GM10248 (cell line): Measurements from ENCODE around the gene ACBD5.

Experiments
- CTCF ChIA-PET: fragments of 300-600 bp; sonication (Branson Sonifier 250); formaldehyde crosslinking; extraction: SDS; loops from one replicate; lab custom pipeline; 2021; ENCODE audit warnings: antibody characterized with exemption; lab: Yijun Ruan, JAX
- POLR2A ChIA-PET: fragments of 350-650 bp; sonication (Branson Sonifier 250); formaldehyde crosslinking; extraction: SDS; loops from one replicate; lab custom pipeline; 2020; ENCODE audit warnings: antibody characterized with exemption; lab: Yijun Ruan, JAX
- DNase-seq: peaks from one replicate; pipeline ENCODE4 v3.0.0; 2012; ENCODE audit errors: extremely low spot score
- TF ChIP-seq, protein P1 (sequence below): IDR thresholded peaks from 2 replicates; pipeline ENCODE4 v1.5.1; 2012; ENCODE audit warnings: mild to moderate bottlenecking, low read depth; ENCODE audit errors: extremely low read depth, missing control alignments, control extremely low read depth

Gene ACBD5

DNA sequence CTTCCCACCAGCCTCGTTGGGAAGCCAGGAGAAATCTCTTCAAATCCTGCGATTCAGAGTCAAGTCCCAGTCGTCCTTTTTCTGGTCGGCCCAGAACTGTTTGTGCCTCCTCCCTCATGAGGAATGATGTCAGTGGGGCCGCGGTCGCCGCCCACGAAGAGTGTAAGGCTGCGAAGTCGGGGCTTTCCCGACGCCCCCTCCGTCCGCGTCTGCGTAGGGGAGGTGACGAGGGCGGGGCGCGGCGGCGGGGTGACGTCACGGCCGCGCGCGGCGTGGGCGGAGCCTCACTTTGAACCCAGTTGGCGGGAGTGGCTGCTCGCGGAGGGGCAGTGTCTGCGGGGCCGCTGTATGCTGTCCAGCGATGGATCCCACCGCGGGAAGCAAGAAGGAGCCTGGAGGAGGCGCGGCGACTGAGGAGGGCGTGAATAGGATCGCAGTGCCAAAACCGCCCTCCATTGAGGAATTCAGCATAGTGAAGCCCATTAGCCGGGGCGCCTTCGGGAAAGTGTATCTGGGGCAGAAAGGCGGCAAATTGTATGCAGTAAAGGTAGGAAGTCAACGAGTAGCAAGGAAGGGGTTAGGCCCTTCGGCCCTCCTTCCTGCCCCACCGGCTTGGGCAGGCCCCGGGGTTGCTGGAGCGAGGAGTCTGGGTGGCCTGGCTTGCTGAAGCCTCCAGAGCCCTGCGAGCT lies 85.4 kb downstream of the ACBD5 start, which contains the start of gene MASTL:
Gene MASTL, plus strand, starts transcription at position 287 of the 689 bp plus-strand sequence. Its CDS starts 75 bp downstream, at position 362.
- TF ChIP-seq, protein P1, sequence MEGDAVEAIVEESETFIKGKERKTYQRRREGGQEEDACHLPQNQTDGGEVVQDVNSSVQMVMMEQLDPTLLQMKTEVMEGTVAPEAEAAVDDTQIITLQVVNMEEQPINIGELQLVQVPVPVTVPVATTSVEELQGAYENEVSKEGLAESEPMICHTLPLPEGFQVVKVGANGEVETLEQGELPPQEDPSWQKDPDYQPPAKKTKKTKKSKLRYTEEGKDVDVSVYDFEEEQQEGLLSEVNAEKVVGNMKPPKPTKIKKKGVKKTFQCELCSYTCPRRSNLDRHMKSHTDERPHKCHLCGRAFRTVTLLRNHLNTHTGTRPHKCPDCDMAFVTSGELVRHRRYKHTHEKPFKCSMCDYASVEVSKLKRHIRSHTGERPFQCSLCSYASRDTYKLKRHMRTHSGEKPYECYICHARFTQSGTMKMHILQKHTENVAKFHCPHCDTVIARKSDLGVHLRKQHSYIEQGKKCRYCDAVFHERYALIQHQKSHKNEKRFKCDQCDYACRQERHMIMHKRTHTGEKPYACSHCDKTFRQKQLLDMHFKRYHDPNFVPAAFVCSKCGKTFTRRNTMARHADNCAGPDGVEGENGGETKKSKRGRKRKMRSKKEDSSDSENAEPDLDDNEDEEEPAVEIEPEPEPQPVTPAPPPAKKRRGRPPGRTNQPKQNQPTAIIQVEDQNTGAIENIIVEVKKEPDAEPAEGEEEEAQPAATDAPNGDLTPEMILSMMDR: no peak
- DNase-seq: peak; percentile 96
- ChIA-PET CTCF (interaction anchor here (0.8 to 3.0 kb wide), 7 partner anchors 8 to 89 kb away, joined by 3 to 21 read pairs (median 4); no protein-coding TSS in a partner anchor), POLR2A (no interaction called here)

DNA sequence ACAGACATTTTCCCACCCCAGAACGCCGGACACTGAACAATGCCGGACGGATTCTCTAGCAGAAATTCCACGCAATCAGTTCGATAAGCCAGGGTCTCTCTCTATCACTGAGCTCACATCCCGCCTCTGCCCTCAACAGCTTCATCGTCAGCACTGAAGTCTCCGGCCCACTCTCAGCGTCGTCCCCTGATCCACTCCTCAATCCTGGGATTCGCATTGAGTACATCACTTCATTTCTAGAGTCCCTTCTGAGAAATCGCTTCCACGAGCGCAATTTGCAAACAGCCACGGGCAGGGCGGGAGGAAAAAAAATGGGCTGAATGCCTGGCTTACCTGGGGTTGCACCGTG lies 86.8 kb downstream of the ACBD5 start:
- TF ChIP-seq, protein P1: no peak
- POLR2A ChIA-PET: interaction anchor here (1.0 to 1.3 kb wide), 4 partner anchors 10 to 55 kb away, joined by 3 to 6 read pairs (median 4); partner anchors contain the start of gene ANKRD26
- CTCF ChIA-PET: interaction anchor here (0.8 to 3.0 kb wide), 15 partner anchors 9 to 428 kb away, joined by 3 to 21 read pairs (median 3); no protein-coding TSS in a partner anchor
- no peak for DNase-seq

DNA sequence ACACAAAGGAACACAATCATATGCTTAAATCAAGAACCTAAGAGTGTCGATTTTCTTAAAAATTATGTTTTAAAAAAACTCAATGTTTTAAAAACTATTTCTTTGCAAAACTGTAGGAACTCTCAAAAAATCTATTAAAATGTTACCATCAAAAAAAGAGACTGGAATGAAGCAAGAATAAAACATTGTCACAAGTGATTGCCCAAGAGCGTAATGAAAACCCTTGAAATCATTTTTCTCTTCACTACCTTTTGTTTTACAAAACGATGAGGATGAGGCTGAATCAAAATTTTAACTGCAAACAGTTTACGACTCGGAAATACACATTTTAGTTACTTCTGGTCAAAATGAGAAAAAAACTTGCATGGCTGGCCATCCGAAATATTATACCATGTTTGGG lies 87.3 kb downstream of the ACBD5 start:
- no peak for DNase-seq
- TF ChIP-seq, protein P1: no peak
- ChIA-PET CTCF (interaction anchor here (1.1 to 3.0 kb wide), 8 partner anchors 9 to 427 kb away, joined by 3 to 21 read pairs (median 4); no protein-coding TSS in a partner anchor), POLR2A (interaction anchor here (1.3 kb wide), 2 partner anchors 10 to 11 kb away, joined by 3 read pairs; no protein-coding TSS in a partner anchor)

DNA sequence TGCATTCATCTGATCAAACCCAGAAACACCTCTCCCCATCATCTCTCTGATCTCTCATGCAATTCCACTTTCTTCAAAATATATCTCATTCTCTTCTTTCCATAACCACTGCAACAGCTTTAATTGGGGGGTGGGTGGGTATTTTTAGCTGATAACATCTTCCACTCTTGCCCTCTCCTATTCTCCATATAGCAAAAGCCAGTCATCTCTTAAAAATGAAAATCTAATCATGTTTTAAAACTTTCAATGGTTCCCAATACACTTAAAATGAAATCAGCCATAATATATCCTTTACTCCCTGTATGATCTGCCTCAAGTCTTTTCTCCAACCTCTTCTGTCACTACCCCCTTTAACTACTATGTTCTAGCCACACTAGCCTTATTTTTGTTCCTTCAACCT lies 87.9 kb downstream of the ACBD5 start:
- TF ChIP-seq, protein P1: no peak
- DNase-seq: no peak
- CTCF ChIA-PET: no interaction called here
- POLR2A ChIA-PET: no interaction called here

DNA sequence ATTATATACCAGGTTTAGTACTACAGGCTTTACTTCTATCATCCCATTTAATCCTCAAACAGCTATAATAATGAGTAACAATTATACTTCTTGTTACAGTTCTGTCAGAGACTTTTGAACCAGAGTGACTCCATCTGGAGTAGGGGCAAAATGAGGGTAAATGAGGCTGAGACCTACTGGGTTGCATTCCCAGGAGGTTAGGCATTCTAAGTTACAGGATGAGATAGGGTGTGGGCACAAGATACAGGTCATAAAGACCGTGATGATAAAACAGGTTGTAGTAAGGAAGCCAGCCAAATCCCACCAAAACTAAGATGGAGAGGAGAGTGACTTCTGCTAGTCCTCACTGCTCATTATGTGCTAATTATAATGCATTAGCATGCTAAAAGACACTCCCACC lies 90.3 kb downstream of the ACBD5 start:
- POLR2A ChIA-PET: interaction anchor here (0.7 kb wide), 1 partner anchor 22 kb away, joined by 3 read pairs; no protein-coding TSS in a partner anchor

DNA sequence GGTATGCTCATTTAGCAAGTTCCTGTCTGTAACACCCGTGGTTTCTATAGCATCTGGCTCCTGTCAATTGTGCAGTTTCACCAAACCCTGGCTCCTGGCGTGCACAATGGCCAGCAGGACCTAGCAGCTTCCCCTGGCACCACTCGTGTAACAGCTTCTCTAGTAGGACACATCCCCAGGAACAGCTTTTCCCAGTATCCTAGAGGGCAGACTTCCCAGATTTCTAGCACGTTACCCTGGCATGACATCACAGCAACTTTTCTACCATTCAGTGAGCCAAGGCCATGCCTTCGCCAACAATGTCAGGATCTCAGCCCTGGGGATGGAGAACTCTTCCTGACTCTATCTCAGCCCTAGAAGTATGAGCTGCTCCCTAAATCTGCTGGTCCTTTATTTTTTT lies 92.9 kb downstream of the ACBD5 start:
- ChIA-PET CTCF (no interaction called here), POLR2A (no interaction called here)
- TF ChIP-seq, protein P1: no peak
- no peak for DNase-seq

More for the DNA sequence above, 90.3 kb downstream of the ACBD5 start:
- CTCF ChIA-PET: interaction anchor here (1.1 to 1.3 kb wide), 2 partner anchors 13 to 289 kb away, joined by 3 to 4 read pairs; no protein-coding TSS in a partner anchor
- no peak for DNase-seq
- TF ChIP-seq, protein P1: no peak
